ENCODE measurements around the gene ACO2.

DNA sequence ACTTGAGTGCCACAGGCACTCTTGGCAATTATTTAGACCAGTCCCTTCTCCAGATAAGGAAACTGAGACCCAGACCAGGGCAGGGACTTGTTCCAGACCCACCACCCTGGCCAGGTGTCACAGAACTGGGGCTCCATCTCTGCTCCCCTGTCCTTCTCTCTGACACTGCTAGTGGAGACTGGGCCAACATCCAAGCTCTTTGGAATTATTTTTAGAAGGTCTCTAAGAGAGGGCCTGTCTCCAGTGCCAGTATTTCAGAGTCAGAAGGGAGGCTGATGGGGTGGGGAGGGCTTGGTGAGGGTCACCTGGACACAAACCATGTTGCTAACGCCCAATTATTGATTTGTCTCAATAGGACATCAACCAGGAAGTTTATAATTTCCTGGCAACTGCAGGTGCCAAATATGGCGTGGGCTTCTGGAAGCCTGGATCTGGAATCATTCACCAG is 42.6 kb downstream of the ACO2 start:
- TF ChIP-seq, protein P1, sequence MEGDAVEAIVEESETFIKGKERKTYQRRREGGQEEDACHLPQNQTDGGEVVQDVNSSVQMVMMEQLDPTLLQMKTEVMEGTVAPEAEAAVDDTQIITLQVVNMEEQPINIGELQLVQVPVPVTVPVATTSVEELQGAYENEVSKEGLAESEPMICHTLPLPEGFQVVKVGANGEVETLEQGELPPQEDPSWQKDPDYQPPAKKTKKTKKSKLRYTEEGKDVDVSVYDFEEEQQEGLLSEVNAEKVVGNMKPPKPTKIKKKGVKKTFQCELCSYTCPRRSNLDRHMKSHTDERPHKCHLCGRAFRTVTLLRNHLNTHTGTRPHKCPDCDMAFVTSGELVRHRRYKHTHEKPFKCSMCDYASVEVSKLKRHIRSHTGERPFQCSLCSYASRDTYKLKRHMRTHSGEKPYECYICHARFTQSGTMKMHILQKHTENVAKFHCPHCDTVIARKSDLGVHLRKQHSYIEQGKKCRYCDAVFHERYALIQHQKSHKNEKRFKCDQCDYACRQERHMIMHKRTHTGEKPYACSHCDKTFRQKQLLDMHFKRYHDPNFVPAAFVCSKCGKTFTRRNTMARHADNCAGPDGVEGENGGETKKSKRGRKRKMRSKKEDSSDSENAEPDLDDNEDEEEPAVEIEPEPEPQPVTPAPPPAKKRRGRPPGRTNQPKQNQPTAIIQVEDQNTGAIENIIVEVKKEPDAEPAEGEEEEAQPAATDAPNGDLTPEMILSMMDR (conservative IDR thresholded peaks at IDR 0.05; ENCODE audit: low read length), result no peak
- TF ChIP-seq EZH2phosphoT487 (IDR thresholded peaks at IDR 0.05; ENCODE audit: borderline replicate concordance), result no peak
